GM10266 (cell line): ENCODE data around the gene MEI1.

Source experiments
- DNase-seq: peaks from one replicate; pipeline ENCODE4 v3.0.0; 2012; ENCODE audit errors: extremely low spot score
- TF ChIP-seq, protein P1 (sequence below): IDR thresholded peaks from 2 replicates; pipeline ENCODE4 v1.5.1; 2012; ENCODE audit warnings: mild to moderate bottlenecking, low read depth; ENCODE audit not compliant: control insufficient read depth, insufficient read depth; ENCODE audit errors: missing control alignments

MEI1 gene

DNA sequence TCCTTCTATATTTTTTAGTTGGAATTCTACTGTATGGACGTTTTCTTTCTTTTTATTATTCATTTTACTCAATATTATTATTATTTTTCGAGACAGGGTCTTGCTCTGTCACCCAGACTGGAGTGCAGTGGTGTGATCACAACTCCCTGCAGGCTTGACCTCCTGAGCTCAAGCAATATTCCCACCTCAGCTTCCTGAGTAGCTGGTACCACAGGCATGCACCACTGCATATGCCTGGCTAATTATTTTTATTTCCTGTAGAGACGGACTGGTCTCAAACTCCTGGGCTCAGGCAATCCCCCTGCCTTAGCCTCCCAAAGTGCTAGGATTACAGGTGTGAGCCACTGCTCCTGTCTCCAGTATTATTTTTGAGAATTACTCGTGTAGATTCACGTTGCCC, 67.2 kb downstream of the MEI1 start:
- DNase-seq, result no peak
- TF ChIP-seq, protein P1, sequence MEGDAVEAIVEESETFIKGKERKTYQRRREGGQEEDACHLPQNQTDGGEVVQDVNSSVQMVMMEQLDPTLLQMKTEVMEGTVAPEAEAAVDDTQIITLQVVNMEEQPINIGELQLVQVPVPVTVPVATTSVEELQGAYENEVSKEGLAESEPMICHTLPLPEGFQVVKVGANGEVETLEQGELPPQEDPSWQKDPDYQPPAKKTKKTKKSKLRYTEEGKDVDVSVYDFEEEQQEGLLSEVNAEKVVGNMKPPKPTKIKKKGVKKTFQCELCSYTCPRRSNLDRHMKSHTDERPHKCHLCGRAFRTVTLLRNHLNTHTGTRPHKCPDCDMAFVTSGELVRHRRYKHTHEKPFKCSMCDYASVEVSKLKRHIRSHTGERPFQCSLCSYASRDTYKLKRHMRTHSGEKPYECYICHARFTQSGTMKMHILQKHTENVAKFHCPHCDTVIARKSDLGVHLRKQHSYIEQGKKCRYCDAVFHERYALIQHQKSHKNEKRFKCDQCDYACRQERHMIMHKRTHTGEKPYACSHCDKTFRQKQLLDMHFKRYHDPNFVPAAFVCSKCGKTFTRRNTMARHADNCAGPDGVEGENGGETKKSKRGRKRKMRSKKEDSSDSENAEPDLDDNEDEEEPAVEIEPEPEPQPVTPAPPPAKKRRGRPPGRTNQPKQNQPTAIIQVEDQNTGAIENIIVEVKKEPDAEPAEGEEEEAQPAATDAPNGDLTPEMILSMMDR, result no peak

DNA sequence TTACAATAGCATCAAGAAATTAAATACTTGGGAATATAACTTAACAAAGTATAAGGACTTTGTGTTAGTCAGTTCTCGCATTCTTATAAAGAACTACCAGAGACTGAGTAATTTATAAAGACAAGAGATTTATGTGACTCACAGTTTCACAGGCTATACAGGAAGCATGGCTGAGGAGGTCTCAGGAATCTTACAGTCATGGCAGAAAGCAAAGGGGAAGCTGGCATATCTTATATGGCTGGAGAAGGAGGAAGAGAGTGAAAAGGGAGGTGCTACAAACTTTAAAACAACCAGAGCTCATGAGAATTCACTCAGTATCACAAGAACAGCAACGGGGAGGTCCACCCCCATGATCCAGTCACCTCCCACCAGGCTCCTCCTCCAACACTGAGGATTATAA, 69.1 kb downstream of the MEI1 start:
- no peak for DNase-seq
- TF ChIP-seq, protein P1, result no peak

DNA sequence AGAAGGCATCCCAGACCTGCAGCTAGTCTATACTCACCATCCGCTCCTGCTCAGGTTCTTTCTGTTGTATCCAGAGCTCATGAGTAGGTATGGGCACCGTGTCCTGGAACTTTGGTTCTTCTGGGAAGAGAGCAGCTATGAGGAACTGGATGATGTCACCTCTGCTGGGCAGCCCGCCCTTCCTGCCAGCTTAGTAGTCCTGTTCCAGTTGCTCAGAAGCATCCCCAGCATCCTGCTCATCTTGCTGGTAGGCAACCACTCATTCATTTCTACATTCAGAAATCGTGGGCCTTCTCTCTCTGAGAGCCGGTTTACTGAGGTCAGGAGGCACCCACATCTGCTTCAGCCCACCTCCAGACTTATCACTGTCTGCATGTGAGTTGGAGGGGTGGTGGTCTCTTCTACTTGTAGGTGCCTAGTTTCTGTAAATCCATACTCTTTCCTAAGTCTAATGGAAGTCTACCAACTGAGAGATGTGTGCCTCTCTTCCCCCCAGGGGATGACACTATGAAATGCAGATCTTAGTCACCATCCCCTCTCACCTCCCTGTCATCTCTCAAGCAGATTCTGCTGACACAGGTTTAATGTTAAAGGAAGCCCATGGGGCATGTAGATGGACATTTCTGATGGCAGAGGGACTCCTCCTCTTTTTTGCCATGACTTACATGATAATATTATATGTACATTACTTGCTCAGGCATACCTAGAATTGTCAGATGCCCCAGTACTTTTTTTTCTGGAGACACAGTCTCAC, 71.6 kb downstream of the MEI1 start:
- TF ChIP-seq, protein P1, result no peak
- no peak for DNase-seq

DNA sequence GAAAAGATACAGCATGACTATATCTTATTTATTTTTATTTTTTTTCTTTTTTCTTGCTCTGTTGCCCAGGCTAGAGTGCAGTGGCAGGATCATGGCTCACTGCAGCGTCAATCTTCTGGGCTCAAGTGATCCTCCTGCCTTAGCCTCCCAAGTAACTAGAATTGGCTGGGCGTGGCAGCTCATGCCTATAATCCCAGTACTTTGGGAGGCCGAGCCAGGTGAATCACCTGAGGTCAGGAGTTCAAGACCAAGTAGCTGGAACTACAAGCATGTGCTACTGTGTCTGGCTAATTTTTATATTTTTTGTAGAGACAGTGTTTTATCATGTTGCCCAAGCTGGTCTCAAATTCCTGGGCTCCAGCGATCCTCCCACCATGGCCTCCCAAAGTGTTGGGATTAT, 72.9 kb downstream of the MEI1 start:
- no peak for DNase-seq
- TF ChIP-seq, protein P1, result no peak

DNA sequence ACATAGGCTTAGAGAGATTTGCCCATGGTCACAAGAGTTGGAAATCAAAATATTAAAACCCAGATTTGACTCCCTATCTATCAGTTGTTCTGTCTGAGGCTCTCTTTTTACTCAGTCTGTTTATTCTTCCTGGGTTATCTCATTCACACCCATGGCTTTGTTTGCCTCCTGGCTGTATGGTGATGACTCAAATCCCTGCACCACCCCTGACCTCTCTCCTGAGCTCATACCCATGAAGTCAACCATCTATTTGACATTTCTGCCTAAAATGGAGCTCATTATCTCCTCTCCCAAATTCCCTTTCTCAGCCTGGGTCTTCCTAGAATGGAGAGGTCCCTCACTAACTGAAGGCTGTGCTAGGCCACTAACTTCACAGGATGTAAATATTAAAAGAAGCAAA, 73.3 kb downstream of the MEI1 start:
- TF ChIP-seq, protein P1, result no peak
- DNase-seq, result no peak

DNA sequence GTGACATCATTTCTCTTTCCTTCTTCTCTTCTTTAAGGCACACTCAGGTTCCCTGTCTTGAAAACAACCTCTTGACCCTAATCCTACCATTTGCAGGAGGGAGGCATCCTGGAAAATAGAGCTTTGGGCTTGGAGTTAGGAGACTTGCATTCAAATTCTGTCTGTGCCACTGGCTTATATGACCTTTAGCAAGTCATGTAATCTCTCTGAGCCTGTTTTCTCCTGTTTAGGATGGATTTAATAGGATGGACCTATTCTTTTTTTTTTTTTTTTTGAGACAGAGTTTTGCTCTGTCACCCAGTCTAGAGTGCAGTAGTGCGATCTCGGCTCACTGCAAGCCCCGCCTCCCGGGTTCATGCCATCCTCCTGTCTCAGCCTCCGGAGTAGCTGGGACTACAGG, 76.0 kb downstream of the MEI1 start:
- no peak for DNase-seq
- TF ChIP-seq, protein P1, result no peak

DNA sequence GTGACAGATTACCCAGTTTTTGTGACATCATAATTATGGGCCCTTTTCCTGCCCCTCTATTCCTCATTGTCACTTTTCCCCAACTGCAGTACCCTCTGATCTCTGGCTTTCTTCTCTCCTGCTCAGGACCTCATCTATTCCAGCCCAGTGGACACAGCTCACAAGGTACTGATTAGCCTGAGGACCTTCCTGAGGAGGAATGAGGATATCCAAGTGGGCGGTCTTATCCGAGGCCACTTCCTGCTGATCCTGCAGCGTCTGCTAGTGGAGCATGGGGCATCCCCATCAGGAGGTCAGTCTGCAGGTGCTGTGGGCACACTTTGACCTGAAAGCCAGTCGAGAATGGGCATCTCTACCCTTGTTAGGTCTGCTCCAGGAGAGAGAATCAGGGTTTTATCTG, 76.7 kb downstream of the MEI1 start:
- TF ChIP-seq, protein P1, result no peak
- DNase-seq, result no peak
